HG03097 (cell line): ENCODE results near the gene CYP27B1.

Experiments
- ATAC-seq: cut with Tn5 transposase; IDR thresholded peaks from one replicate; pipeline ENCODE4 v1.9.1; 2021; ENCODE audit not compliant: unreplicated experiment, low FRiP score

Gene CYP27B1

GRCh38 chr12:57737467-57738460 is 29.1 kb downstream of the CYP27B1 start:
- no peak for ATAC-seq

DNA sequence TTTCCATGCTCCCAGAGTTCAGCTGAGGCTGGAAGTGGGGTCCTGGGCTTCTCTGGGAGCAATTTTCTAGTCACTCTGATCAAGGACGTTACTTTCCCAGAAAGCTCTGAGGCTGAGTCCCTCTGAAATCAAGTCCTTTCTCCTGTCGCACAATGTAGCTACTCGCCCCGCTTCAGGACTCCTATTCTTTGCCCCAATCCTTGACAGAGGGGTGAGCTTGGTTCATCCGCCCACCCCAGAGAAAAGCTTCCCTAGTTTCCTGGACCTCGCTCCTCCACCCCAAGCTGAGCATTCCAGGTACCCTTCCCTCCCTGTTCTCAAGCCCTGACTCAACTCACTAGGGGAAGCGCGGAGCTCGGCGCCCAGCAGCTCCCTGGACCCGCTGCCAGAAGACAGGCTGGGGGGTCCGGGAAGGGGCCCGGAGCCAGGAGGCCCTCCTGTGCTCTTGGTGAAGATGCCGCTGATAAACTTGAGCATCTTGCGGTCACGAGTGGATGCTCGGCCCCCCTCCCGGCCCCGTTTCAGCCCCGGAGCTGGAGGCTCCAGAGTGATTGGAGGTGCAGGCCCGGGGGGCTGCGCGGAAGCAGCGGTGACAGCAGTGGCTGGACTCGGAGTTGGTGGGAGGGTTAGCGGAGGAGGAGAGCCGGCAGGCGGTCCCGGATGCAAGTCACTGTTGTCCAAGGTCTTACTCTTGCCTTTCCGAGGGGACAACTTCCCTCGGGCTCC is 30.0 kb downstream of the CYP27B1 start:
- no peak for ATAC-seq

DNA sequence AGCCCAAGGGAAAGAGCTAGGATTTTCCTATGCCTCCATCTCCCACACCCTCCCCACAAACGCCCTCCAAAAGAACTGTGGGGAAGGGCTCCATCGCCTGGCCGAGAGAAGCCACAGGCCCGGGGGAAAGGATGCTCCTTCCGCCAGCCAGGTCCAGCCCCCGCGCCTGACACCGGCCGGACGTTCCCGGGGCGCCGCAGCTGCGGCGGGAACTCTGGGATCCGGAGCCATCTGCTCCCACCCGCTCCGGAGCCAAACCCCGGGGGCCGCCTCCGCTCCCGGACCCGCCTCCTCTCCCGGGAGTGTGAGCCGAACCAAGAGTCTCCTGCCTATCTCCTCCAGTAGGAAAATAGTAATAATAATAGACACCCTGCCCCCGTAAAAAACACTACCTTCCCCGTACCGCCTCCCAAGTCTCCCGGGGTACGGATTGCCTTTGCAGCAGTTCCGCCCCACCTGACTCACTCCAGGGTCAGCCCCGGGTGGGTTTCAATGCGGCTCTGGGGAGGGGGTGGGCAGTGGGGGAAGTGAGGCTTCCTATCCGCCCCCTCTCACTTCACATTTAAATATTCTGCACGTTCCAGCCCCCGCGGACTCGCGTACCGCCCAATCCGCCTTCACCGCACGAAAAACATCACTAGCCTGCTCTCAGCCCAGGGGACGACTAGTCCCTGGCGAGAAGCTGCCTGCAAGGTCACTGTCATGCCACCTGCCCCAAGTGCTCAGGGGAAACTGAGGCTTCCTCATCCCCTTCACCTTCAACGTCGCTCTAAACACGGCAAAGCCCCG is 30.7 kb downstream of the CYP27B1 start:
- no peak for ATAC-seq

DNA sequence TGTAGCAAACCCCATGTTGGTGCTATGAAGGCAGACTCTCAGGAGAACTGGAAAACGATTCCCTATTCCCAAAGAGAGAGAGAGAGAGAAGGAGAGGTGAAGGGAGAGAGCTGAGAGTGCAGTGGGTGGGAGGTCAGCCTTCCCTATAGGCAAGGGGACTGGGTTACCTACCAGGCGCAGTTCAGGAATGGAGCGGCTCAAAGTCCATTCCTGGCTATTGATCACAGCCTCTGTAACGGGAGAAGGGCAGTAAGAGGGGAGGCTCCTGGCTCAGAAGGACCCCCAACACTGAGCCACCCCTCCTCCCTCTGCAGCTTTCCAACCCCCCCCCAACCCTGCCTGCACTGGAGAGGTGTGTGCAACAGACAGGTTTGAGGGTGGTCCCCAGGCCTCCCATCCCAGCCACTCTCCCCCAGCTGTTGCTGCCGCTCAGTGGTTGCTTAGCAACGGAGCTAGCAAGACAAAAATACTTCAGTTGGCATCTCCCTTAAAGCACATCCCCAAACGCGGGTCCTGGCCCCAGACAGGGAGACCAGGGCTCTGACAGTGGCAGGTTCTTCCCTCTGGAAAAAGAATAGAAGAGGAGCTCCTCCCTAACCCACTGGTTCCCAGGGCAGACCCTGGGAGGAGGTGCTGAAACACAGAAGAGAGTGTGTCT is 31.6 kb downstream of the CYP27B1 start:
- ATAC-seq, result no peak

GRCh38 chr12:57734591-57734990 is 32.3 kb downstream of the CYP27B1 start:
- no peak for ATAC-seq

- no peak for ATAC-seq
Measured at GRCh38 chr12:57733928-57734327, 33.0 kb downstream of the CYP27B1 start.

DNA sequence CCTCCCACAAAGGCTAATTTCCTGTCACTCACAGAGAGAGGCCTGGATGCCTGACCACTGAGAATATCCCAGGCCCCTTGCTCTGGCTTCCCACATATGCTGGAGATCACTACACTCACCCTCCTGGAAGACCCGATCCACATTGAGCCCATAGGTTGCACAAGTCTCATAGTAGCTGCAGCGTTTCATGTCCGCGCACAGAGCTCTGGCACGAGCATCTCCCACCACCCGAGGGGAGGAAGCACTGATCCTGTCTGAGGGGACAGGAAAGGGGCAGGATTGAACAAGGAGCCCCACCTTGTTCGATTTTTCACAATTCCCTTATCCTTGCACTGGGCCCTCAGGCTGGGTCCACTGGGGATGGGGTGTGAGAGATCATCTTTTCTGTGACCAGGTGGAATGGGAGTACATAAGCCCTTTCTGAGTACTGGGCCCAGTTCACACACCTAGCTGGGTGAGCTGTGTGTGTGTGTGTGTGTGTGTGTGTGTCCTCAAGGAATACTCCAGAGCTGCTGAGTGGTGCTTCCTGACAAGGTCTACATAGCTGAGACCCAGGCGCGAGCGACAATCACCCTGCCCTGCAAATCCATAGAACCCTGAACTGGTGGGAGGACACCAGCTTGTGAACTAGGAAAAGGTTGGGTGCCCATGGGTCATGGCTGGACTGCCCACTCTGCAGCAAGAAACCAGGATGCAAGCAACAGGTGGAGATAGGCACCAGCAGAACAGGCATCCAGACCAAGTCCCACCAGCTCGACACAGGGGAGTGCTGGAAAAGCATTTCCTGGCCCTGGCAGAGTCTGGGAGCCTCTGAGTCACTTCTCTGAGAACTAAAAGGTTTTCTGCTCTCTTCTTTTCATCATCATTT is 33.9 kb downstream of the CYP27B1 start:
- ATAC-seq, result no peak

GRCh38 chr12:57732270-57732669 is 34.6 kb downstream of the CYP27B1 start:
- ATAC-seq, result no peak

GRCh38 chr12:57731411-57732080 is 35.3 kb downstream of the CYP27B1 start:
- ATAC-seq, result no peak

- ATAC-seq, result no peak
Measured at GRCh38 chr12:57730336-57731067, 36.4 kb downstream of the CYP27B1 start.

- no peak for ATAC-seq
Measured at GRCh38 chr12:57729321-57729844, 37.5 kb downstream of the CYP27B1 start.

DNA sequence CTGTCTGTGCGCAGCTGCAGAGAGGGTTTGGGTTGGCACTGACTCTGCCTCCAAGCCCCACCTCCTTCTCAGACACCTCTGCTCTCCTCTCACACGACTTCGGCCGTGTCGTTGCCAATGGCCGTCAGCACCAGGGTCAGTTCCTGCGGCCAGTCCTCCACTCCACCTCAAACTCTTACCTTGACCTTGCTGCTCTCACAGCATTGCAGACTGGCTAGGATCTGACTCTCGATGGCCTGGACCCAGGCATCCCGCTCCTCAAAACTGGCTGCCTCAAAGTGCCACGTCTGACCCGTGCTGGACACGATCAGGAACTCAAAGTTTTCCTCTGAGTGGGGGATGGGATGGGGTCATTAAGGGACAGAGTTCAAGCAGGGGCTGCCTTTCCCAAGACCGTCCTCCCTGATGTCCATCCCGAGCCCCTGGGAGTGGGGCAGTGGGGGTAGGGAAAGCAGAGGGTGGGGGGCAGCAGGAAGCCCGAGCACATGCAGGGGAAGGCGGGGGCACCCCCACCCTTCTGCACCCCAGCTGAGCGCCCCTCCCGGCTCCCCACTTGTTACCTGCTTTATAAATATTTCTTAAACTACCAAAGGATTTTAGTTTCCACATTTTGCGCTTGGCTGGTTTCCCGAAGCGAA is 39.0 kb downstream of the CYP27B1 start:
- no peak for ATAC-seq

- ATAC-seq, result no peak
Measured at GRCh38 chr12:57726884-57727757, 39.8 kb downstream of the CYP27B1 start.

DNA sequence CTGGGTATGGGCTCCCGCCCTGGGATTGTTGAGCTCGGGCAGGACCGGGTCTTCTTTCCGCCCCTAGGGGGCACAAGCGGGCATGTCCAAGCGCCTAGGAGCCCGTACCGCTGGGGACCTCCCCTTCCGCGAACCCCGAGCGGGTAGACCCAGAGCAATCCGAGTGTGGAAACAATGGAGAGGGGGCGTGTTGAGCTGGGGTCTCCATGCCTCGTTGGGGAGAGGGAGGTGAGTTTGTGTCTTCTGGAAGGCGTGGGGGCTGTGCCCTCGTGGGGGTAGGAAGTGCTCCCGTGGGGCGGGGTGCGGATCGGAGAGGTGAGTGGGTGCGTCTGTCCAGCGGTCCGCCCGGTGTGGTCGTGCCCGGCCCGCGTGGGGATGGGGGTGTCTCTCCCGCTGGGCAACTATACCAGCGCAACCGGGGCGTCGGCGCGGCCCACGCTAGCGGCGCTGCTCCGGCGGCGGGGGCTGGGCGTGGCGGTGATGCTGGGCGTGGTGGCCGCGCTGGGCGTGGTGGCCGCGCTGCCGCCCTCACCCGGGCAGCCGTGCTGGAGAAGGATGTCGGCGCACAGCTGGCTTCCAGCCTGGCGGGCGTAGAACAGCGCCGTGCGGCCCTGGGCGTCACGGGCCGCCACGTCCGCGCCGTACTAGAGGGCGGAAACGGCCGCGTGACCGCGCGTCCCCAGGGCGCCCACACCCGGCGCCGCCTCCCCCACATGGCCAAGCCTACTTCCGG is 40.6 kb downstream of the CYP27B1 start:
- ATAC-seq, result no peak

DNA sequence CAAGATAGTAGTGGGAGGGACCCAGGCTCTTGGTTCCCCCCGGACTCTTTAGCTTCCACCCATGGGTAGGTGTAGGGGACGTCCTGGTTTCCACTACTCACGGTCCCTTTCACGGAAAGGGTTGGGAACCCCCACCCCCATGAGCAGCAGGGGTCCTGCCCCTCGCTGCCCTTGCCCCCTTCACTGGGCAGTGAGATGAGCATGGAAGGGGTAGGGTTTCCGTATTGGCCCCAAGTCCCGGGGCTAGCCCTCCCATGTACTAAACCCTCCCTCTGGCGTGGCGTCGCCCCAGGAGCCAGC is 41.1 kb downstream of the CYP27B1 start:
- no peak for ATAC-seq
